ENCODE results near the gene RGPD8.
"Not testable (repeated sequence)": the region's sequence is repeated elsewhere in the genome, so short reads cannot be mapped to it uniquely, and the experiment has no call there.

The RGPD8 gene

DNA sequence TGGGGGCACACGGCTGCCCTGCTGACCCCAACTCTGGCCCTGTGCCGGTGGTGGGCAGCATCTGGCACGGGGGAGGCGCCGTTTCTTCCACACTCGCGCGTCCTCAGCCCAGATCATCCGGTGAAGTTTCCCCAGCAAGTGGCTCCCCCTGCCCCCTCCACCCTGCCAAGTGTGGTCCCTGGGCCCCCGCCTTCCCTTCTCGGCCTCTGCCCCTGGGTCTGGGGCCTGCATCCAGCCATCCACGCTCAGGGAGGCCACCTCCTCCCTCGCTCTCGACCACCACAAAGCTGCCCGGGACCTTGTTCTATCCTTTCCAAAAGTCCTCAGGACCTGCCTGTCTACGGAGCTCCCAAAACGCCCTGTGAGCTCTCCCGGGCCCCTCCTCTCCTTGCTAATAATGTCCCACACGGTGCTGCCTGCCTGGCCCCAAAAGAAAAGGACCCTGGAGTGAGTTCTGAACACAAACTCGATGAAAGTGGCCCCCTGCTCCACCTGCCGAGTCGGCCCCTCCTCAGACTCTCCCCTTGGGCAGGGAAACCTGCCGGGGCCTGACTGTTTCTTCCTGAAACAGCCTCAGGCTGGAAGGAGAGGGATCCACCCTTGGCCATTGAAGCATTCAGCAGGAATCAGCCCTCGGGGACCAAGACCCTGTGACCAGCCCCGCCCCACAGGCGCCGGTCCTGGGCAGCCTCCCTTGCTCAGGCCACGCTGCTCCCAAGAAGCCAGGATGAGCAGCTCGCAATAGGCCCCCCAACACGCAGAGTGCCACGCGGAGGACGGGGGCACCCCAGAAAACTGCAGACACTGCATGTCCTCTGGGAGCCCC lies 1.7 kb upstream of the RGPD8 start:
- DNase-seq = not testable (repeated sequence)

DNA sequence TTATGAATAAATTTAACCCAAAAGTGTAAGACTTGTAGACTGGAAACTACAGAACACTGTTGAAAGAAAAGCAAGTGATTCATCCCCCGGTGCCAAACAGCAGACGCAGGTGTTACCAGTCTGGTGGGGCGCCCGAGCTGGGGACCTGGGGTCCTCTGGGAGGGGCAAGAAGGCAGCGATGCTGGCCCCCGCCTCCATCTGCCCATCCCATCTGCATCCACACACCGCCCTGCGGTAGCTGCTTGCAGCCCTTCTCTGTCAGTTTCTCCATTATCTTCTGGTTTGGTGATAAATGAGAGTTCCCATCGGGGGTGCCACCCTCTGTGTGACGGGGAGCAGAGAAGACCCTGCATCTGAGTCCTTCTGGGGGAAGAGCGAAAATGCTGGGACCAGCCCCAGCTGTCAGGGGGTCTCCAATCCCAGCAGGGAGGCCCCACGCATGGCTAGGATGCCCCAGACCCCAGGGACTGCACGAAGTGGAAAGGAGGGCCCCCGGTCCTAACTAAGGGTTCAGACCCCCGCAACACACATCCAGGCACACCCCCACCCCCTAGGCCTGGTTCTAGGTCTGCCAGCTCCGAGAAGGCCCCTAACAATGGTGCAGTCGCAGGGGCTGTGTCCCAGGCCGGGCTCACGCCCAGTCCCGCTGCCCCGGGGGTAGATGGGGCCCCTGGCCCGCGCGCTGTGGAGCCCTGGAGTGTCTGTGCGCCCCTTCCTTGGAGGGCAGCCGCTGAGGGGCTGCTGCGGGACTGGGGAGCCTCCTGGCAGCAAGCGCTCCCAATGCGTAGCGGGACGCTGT lies 686 bp upstream of the RGPD8 start:
- DNase-seq = no peak

DNA sequence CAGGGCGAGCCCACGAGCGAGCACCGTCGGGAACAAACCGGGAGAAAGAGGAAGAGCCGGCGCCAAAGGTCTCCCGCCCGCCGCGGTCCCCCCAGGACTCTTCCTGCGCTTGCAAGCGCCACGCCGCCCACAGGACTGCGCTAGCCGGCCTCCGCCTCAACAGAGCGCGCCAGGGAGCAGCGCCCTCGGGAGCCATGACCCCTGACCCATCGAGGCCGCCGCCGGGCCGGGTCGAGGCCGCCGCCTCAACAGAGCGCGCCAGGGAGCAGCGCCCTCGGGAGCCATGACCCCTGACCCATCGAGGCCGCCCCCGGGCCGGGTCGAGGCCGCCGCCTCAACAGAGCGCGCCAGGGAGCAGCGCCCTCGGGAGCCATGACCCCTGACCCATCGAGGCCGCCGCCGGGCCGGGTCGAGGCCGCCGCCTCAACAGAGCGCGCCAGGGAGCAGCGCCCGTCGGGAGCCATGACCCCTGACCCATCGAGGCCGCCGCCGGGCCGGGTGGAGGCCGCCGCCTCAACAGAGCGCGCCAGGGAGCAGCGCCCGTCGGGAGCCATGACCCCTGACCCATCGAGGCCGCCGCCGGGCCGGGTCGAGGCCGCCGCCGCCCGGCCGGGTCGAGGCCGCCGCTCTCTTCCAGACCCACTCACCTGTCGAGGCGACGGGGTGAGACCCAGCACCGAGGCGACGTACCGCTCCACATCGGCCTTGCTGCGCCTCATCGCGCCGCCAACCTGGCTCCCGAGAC lies 538 bp downstream of the RGPD8 start:
- not testable (repeated sequence) for DNase-seq

DNA sequence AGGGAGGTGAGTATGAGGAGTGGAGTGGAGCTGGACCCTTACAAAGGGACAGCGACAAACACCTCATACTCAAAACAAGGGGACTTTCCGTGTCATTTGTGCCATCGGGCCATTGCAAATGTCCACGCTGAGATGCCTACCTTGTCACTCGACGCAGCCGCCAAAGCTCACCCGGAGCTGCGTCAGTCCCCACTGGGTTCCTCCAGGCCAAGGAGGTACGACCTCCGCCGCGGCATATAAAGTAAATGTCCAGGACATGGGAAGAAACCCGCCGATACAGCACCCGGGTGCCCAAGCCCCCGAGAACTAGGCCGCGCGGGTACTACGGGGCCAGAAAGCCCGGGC lies 1.1 kb downstream of the RGPD8 start:
- not testable (repeated sequence) for DNase-seq

DNA sequence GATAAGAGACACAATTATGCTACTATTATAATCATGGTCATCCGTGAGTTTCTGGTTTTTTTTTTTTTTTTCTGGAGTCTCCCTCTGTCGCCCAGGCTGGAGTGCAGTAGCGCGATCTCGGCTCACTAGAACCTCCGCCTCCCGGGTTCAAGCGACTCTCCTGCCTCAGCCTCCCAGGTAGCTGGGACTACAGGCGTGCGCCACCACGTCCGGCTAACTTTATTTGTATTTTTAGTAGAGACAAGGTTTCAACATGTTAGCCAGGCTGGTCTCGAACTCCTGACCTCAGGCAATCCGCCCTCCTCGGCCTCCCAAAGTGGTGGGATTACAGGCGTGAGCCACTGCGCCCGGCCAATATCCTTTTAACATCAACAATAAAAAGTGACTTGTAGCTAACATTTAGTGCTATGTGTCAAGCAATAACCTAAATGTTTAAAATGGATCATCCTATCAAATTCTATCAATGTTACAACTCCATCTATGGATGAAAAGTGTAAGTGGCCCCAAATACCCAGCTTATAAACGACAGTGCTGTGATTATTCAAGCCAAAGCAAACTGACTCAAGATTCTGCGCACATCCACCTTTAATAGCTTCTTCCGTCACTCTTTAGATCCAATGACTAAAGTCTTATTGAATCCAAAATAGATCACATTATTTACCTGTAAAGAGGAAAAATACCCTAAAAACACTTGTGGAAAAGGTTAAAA lies 1.7 kb downstream of the RGPD8 start:
- not testable (repeated sequence) for DNase-seq

DNA sequence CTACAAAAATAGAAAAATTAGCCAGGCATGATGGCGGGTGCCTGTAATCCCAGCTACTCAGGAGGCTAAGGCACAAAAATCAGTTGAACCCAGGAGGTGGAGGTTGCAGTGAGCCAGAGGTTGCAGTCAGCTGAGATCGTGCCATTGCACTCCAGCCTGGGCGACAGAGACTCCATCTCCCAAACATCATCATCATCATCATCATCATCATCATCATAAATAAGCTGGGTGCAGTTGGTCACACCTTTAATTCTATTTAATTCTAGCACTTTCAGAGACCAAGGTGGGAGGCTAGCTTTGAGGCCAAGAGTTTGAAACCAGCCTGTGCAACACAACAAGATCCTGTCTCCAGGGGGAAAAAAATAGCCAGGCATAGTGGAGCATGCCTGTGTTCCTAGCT lies 8.9 kb downstream of the RGPD8 start:
- DNase-seq = not testable (repeated sequence)

DNA sequence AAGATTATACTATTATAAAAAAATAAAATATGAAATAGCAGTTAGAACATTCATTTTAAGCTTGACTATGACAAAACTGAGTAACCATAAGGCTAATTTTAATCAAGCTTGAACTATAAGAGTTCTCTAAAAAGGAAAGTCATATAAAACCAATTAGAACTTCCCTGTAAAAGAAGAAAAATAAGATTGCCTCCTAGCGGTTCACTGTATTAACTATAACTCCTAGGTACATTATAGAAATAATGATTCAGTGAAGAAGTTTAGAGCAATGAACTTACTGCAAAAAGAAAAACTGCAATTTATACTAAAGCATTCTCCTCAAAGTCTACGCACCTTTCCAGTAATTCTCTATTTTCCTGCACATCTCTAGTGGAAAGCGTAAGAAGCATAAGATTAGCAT lies 16.6 kb downstream of the RGPD8 start:
- DNase-seq = not testable (repeated sequence)

DNA sequence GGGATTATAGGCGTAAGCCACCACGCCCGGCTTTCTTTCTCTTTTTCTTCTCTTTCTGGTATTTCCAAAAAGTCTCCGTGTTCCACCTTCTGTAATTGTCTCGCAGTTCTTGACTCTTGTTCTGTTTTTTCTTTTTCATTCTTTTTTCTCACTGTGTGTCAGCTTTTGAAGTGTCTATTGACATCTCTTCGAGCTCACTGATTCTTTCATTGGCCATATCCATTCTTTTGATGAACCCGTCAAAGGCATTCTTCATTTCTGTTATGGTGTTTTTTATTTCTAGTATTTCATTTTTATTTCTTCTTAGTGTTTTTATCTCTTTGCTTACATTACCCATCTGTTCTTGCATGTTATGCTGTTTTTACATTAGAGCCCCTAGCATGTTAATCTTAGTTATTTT lies 73.4 kb downstream of the RGPD8 start:
- DNase-seq = not testable (repeated sequence)

DNA sequence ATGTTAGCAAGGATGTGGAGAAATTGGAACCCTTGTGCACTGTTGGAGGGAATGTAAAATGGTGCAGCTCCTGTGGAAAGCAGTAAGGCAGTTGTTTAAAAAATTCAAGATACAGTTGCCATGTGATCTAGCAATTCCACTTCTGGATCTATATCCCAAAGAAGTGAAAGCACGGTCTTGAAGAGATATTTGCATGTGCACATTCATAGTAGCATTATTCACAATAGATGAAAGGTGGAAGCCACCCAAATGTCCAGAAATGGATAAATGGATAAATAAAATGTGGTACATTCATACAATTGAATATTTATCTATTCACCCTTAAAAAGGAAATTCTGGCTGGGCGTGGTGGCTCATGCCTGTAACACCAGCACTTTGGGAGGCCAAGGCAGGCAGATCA lies 79.1 kb downstream of the RGPD8 start:
- not testable (repeated sequence) for DNase-seq

DNA sequence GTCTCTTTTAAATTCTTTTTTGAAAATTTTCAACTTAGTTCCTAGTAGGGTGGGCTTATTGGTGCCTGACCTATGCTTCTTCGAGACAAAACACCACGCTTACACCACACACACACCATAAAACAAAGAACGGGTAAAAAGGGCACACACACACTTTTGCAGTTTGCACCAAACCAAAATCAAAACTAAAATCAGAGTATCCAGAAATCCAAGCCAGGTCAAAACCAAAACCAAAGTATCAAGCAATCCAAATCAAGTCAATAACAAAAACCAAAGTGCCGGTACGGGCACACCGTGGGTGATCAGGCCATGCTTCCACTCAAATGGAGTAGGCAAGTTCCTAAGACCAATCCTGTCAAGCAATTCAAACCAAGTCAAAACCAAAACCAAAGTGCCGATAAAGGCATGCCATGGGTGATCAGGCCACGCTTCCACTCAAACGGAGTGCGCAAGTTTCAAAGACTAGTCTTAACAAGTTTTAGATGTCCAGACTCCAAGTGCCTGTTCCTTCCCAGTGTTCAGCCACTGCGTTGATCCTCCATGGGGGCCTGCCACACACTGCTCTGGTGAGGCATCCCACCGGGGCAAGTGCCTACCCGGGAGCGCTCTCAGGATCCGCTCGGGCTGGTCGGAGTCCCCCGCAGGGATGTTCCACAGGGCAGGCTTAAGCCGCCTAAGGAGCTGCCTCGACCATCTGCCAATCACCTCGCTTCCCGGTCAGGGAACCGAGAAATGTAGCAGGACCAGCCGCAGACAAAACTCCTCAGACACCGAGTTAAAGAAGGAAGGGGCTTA lies 80.4 kb downstream of the RGPD8 start:
- not testable (repeated sequence) for DNase-seq

DNA sequence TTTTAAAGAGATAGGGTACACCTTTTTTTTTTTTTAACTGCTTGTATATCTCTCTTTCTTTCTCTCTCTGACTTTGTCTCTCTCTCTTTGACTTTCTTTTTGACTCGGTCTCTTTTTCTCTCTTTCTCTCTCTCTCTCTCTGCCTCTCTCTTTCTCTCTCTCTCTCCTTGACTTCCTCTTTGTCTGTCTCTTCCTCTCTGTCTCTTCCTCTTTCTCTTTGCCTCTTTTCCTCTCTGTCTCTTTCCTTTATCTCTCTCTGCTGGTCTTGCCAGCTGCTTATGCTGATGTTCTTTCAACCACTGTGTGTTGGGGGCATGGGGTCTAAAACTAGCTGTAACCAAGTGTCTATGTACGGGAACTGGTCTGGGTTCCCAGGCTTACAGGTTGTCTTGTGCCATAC lies 81.2 kb downstream of the RGPD8 start:
- DNase-seq = not testable (repeated sequence)

DNA sequence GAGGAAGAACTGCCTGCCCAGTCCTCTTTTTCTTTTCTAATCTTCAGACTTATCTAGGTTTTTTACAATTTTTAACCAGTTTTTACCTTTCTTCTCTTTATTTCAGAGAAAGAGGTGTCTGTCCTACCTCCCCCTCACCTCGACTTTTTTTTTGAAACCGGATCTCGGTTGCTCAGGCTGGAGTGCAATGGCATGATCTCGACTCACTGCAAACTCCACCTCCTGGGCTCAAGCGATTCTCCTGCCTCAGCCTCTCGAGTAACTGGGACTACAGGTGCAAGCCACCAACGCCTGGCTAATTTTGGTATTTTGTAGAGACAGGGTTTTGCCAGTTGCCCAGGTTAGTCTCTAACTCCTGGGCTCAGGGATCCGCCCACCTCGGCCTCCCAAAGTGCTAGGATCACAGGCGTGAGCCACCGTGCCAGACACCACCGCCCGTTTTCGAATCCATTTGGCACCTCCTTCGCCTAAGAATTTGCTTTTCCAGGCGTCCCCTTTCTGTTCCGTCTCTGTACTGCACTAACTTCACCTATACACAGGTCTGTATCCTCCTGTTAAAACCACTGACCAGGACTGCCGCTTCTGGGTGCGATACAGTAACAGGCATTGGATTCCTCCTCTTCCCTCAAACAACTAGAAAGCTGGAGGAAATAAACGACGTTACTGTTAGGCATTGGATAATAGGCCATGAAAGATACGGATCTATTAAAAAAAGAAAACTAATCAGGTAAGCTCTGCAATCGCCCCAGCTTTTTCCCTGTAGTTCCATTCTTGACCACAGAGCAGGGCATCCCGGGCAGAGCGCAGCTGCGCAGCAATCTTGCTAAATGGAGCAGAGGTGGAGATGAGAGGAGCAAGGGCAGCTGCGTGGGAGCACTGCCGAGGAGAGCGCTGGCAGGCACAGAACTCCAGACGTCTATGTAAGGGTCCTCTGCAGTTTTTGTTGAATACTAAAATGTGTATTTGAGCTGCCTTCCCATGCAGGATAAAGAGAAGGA lies 88.1 kb downstream of the RGPD8 start:
- DNase-seq = no peak

DNA sequence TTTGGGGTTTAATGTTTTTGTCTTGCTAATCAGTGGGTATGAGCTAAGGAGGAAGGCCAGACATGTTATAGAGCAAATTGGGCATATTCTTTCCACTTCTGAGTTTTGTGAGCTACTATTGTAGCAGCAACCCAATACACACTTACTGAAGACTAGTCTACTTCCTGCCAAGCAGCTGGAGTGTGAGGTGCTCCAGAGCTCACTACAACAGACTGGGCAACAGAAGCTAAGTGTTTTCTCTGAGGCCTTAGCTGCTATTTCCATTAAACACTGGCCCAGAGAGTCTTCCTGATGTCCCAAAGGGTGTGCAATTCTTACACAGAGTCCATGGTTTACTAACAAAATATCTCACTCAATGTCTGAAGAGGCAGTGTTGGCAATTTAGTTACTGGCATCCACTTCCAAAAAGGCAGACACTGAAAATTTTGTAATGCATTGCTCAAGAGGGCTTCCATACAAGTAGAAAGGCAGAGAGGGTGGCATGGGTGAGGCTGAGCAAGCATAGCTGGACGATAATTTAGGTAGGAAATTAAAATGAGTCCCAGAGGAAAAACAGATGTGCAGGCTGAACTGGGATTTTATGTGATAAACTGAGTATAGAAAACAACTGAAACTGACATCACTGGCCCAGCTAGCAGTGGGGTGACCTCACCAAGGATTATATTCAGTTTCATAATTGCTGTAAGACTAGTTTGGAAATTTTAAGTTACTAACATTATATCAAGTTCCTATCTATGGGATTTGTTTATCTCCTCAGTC lies 89.4 kb downstream of the RGPD8 start:
- DNase-seq = no peak

DNA sequence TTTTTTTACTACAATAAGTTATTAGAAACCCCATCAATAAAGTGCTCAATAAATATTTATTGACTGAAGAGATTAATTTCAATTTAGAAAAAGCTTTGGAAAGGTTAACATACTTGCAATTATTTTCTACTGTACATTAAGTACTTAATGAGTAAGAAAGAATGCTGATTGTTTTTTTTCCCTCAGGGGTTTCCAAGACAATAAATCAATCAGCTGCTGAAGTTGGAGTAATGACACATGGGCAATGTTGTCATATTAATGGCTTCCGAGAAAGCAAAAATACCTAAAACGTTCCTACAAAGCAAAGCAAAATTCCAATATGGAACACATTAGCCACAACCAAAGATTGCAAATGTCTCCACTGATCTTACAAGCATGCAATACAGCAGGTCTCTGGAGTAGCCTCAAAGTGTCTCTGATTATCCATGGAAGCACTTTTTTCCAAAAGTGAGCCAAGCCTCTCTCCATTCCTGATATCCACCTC lies 91.3 kb downstream of the RGPD8 start:
- DNase-seq = no peak

DNA sequence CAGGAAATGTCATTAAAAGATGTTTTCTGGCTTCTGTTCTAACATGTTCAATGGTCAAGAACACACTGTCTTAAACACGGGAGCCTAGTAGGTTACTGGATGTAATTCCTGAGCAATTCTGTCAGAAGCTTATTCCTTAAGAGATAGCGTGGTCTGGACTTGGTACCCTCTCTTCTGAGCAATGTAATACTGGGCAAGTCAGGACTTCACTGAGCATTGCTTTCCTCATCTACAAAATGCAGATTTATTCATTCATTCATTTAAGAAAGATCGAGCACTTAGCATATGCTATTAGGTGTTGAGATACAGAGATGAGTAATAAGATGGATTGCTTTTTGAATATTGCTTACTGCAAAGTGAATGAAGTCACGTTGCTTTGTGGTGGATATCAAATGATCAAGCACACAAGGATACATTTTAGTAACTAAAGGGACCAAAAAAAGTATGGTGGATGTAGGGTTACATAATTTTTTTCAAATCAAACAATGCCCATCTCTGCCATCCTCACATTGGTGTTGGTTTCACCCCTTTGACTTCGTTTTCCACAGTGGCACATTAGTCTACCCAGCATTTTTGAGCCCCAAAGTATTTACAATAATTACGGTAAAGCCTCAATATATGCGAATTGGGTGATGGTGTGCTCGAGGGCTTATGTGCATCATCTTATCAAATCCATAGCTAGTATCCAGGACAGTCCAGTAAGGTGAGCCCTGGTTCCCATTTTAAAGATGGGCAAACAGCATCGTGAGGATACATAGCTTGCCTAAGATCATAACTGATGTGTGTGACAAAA lies 92.8 kb downstream of the RGPD8 start:
- DNase-seq = no peak

DNA sequence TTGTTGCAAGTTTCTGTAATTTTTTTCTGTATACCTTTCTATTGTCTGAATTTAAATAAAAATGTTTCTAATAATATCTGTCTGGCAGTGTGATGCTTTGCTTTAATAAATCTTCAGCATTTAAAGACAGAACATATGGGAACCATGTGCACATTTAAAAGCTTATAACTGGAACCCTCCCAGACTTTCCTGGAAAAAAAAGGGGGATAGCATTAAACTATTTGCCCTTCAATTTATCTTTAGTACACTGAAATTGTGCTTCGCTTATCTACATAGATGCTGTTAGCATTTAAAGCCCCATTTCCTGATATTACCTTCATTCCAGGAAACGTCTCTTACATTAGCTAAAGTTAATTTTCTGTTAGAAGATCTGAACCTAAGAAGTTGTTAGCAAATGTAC lies 93.5 kb downstream of the RGPD8 start:
- DNase-seq = no peak

DNA sequence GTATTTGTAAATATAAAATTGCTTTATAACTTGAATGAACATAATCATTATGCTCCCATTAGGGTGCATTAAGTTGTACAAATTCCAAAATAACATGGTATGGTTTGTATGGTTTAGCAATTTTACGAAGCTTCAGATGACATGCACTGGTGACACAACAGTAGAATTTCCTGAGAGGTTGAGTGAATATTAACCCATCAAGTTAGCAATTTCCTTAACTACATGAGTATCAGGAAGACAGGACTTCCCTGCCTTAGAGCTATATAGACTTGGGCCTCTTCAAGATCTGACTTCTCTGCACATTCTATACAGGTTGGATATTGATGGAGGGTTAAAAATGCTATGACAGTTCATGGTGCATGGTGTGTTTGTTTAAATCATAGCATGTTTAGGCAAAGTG lies 97.8 kb downstream of the RGPD8 start:
- no peak for DNase-seq

DNA sequence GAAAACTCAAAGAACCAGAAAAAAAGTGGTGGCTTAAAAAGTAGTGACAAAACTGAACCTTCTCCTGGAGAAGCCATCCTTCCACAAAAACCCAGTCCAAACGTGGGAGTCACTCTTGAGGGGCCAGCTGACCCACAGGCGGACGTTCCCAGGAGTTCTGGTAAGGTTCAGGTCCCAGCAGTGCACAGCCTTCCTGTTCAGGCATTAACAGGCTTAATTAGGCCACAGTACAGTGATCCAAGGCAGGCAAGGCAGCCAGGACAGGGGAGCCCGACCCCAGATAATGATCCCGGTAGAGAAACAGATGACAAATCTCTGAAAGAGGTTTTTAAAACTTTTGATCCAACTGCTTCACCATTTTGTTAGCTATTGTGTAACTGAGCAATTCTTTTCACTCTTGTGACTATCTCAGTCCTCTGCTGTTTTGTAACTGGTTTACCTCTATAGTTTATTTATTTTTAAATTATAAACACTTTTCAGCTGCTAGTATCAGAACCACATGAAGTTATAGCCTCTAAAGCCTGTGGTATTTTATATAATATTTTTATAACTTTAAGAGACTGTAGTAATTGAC lies 101.2 kb downstream of the RGPD8 start:
- DNase-seq = no peak

DNA sequence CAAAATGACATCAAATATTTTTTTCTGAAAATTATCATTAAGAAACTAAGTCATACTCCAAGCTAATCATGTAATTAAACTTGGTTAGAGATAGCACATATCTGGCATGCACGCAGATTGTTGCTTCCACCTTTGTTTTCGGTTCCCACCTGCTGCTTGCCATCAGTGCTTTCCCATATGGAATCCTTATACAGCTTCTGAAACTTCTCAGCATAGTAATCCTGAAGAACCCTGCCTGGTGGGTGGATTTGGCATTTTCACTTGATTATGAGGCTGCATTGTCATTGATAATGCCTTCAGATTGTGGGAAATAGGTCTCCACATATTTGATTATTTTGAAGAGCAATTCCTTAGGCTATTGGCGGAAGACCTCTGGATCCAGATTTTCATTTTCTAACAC lies 110.5 kb downstream of the RGPD8 start:
- DNase-seq = no peak

All from stimulated activated naive CD4-positive, alpha-beta T cell (primary cell).